Measurements from ENCODE around the gene ZGLP1.

The ZGLP1 gene

GRCh38 chr19:10260141-10260584 is 49.5 kb downstream of the ZGLP1 start:
- Histone ChIP-seq H3K9me3 (ENCODE audit: control insufficient read depth in 1 of 2, low read length in 2 of 2) (no peaks in the 10 kb centered on the region), H3K27ac (ENCODE audit: low read depth, low read length) (no peak overlapping the region), H3K4me3 (ENCODE audit: low read depth in 1 of 2, low read length in 2 of 2) (no peak overlapping the region), H3K4me1 (ENCODE audit: control insufficient read depth in 1 of 2, insufficient read depth in 2 of 2, low read length in 2 of 2) (peaks cover 5 to 6% of the 10 kb centered on the region in 2 donors), H3K9ac (ENCODE audit: low read depth in 1 of 2, low read length in 2 of 2) (no peak overlapping the region), H3K27me3 (ENCODE audit: control insufficient read depth in 1 of 2, insufficient read depth in 2 of 2, low read length in 2 of 2) (no peaks in the 10 kb centered on the region), H3K36me3 (ENCODE audit: control insufficient read depth in 1 of 2, insufficient read depth in 2 of 2, low read length in 2 of 2) (peaks cover 16 to 38% of the 10 kb centered on the region in 2 donors)

- no peak overlapping the region for H3K27ac ChIP-seq (ENCODE audit: low read depth, low read length)
- peaks cover 20 to 44% of the 10 kb centered on the region in 2 donors for H3K36me3 ChIP-seq (ENCODE audit: control insufficient read depth in 1 of 2, insufficient read depth in 2 of 2, low read length in 2 of 2)
- peaks cover 5 to 6% of the 10 kb centered on the region in 2 donors for H3K4me1 ChIP-seq (ENCODE audit: control insufficient read depth in 1 of 2, insufficient read depth in 2 of 2, low read length in 2 of 2)
- H3K27me3 ChIP-seq (ENCODE audit: control insufficient read depth in 1 of 2, insufficient read depth in 2 of 2, low read length in 2 of 2), result no peaks in the 10 kb centered on the region
- no peak overlapping the region for H3K9ac ChIP-seq (ENCODE audit: low read depth in 1 of 2, low read length in 2 of 2)
- no peaks in the 10 kb centered on the region for H3K9me3 ChIP-seq (ENCODE audit: control insufficient read depth in 1 of 2, low read length in 2 of 2)
- H3K4me3 ChIP-seq (ENCODE audit: low read depth in 1 of 2, low read length in 2 of 2), result no peak overlapping the region
Measured at GRCh38 chr19:10259162-10259905, 50.3 kb downstream of the ZGLP1 start.

GRCh38 chr19:10258080-10258710 is 51.4 kb downstream of the ZGLP1 start:
- H3K9ac ChIP-seq (ENCODE audit: low read depth in 1 of 2, low read length in 2 of 2), result no peak overlapping the region
- peaks cover 5 to 6% of the 10 kb centered on the region in 2 donors for H3K4me1 ChIP-seq (ENCODE audit: control insufficient read depth in 1 of 2, insufficient read depth in 2 of 2, low read length in 2 of 2)
- H3K4me3 ChIP-seq (ENCODE audit: low read depth in 1 of 2, low read length in 2 of 2), result no peak overlapping the region
- no peak overlapping the region for H3K27ac ChIP-seq (ENCODE audit: low read depth, low read length)
- H3K27me3 ChIP-seq (ENCODE audit: control insufficient read depth in 1 of 2, insufficient read depth in 2 of 2, low read length in 2 of 2), result no peaks in the 10 kb centered on the region
- H3K9me3 ChIP-seq (ENCODE audit: control insufficient read depth in 1 of 2, low read length in 2 of 2), result no peaks in the 10 kb centered on the region
- H3K36me3 ChIP-seq (ENCODE audit: control insufficient read depth in 1 of 2, insufficient read depth in 2 of 2, low read length in 2 of 2), result peaks cover 22 to 50% of the 10 kb centered on the region in 2 donors

- Histone ChIP-seq H3K27ac (ENCODE audit: low read depth, low read length) (no peak overlapping the region), H3K36me3 (ENCODE audit: control insufficient read depth in 1 of 2, insufficient read depth in 2 of 2, low read length in 2 of 2) (peaks cover 22 to 50% of the 10 kb centered on the region in 2 donors), H3K9ac (ENCODE audit: low read depth in 1 of 2, low read length in 2 of 2) (no peak overlapping the region), H3K4me1 (ENCODE audit: control insufficient read depth in 1 of 2, insufficient read depth in 2 of 2, low read length in 2 of 2) (peaks cover 12 to 13% of the 10 kb centered on the region in 2 donors), H3K27me3 (ENCODE audit: control insufficient read depth in 1 of 2, insufficient read depth in 2 of 2, low read length in 2 of 2) (no peaks in the 10 kb centered on the region), H3K9me3 (ENCODE audit: control insufficient read depth in 1 of 2, low read length in 2 of 2) (no peaks in the 10 kb centered on the region), H3K4me3 (ENCODE audit: low read depth in 1 of 2, low read length in 2 of 2) (no peak overlapping the region)
Measured at GRCh38 chr19:10256970-10257615, 52.5 kb downstream of the ZGLP1 start.

GRCh38 chr19:10256551-10256950 is 53.1 kb downstream of the ZGLP1 start:
- H3K4me1 ChIP-seq (ENCODE audit: control insufficient read depth in 1 of 2, insufficient read depth in 2 of 2, low read length in 2 of 2), result peaks cover 12 to 13% of the 10 kb centered on the region in 2 donors
- no peak overlapping the region for H3K4me3 ChIP-seq (ENCODE audit: low read depth in 1 of 2, low read length in 2 of 2)
- H3K27ac ChIP-seq (ENCODE audit: low read depth, low read length), result no peak overlapping the region
- no peaks in the 10 kb centered on the region for H3K27me3 ChIP-seq (ENCODE audit: control insufficient read depth in 1 of 2, insufficient read depth in 2 of 2, low read length in 2 of 2)
- no peaks in the 10 kb centered on the region for H3K9me3 ChIP-seq (ENCODE audit: control insufficient read depth in 1 of 2, low read length in 2 of 2)
- H3K9ac ChIP-seq (ENCODE audit: low read depth in 1 of 2, low read length in 2 of 2), result no peak overlapping the region
- H3K36me3 ChIP-seq (ENCODE audit: control insufficient read depth in 1 of 2, insufficient read depth in 2 of 2, low read length in 2 of 2), result peaks cover 22 to 50% of the 10 kb centered on the region in 2 donors

GRCh38 chr19:10255358-10255757 is 54.3 kb downstream of the ZGLP1 start:
- peaks cover 15 to 18% of the 10 kb centered on the region in 2 donors for H3K4me1 ChIP-seq (ENCODE audit: control insufficient read depth in 1 of 2, insufficient read depth in 2 of 2, low read length in 2 of 2)
- no peak overlapping the region for H3K27ac ChIP-seq (ENCODE audit: low read depth, low read length)
- H3K4me3 ChIP-seq (ENCODE audit: low read depth in 1 of 2, low read length in 2 of 2), result no peak overlapping the region
- no peaks in the 10 kb centered on the region for H3K27me3 ChIP-seq (ENCODE audit: control insufficient read depth in 1 of 2, insufficient read depth in 2 of 2, low read length in 2 of 2)
- no peaks in the 10 kb centered on the region for H3K9me3 ChIP-seq (ENCODE audit: control insufficient read depth in 1 of 2, low read length in 2 of 2)
- H3K9ac ChIP-seq (ENCODE audit: low read depth in 1 of 2, low read length in 2 of 2), result no peak overlapping the region
- H3K36me3 ChIP-seq (ENCODE audit: control insufficient read depth in 1 of 2, insufficient read depth in 2 of 2, low read length in 2 of 2), result peaks cover 22 to 50% of the 10 kb centered on the region in 2 donors

Data from duodenal mucosa (tissue), 2 donors.